GM19455 (cell line): ENCODE data around the gene SCN8A.

Experiments used
- ATAC-seq: cut with Tn5 transposase; IDR thresholded peaks from one replicate; pipeline ENCODE4 v1.9.1; 2021; ENCODE audit not compliant: unreplicated experiment

The SCN8A gene

DNA sequence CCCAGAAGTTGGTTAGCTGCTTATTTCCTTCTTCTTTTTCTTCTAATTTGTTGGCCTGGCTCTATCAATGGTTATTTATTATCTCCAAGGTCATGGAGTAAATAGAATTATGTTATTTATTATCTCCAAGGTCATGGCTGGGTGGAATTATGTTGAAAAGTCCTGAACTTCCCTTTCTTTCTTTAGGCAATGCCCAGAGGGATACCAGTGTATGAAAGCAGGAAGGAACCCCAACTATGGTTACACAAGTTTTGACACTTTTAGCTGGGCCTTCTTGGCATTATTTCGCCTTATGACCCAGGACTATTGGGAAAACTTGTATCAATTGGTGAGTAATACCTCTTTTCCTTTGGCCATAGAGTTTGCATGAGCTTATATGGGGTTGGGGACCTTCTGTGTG is 111.6 kb downstream of the SCN8A start:
- ATAC-seq: no peak

DNA sequence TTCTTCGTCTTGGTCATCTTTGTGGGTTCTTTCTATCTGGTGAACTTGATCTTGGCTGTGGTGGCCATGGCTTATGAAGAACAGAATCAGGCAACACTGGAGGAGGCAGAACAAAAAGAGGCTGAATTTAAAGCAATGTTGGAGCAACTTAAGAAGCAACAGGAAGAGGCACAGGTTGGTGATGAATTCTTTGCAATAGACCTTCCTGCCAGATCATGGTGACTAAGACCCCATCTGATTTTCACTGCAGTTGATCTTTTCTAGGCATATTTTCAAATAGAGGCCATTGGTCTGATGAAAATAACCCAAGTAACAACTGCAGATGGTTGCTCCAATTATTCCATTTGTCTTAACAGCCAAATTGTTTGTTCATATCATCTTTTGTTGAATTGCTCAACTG is 114.4 kb downstream of the SCN8A start:
- ATAC-seq: no peak

GRCh38 chr12:51706206-51706605 is 115.2 kb downstream of the SCN8A start:
- no peak for ATAC-seq

DNA sequence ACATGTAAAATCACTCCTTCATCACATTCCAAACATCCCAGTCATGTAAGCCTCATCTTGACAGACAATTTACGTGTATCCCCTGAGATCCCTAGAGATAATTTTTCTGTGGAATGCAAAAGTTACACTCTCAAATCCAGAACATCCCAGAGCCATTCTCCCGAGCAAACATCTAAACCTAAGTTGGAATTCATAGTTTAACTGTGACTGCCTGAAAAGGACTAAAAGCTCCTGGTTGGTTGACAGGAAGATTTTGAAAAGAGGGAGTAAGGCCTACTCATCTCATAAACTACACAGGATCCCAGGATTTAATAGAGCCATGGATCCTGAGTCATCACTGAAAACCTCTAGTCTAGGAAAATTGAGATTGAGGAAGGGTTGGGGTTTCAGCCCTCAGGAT is 123.6 kb downstream of the SCN8A start:
- no peak for ATAC-seq

GRCh38 chr12:51717326-51717925 is 126.4 kb downstream of the SCN8A start:
- no peak for ATAC-seq

GRCh38 chr12:51721282-51721940 is 130.4 kb downstream of the SCN8A start:
- ATAC-seq: no peak

DNA sequence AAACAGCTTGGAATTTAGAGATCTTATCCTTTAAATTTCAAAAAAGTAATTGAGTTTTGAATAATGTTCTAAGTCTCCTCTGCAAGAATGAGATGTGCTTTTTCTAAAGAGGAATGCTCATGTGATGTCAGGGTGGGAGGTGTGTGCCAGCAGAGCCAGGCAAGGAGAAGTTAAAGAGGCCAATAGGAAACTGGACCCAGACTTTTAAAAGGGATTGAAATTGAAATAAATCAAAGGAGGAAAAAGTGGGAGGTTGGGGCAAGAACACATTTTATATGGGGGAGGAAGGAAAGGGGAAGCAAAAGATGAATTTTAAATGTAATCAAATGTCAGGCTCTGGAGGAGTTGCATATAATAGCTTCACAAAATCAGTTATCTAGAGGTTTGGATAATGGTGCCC is 131.4 kb downstream of the SCN8A start:
- ATAC-seq: no peak

GRCh38 chr12:51726161-51726560 is 135.1 kb downstream of the SCN8A start:
- no peak for ATAC-seq

GRCh38 chr12:51726931-51727330 is 135.9 kb downstream of the SCN8A start:
- ATAC-seq: no peak

GRCh38 chr12:51729331-51729730 is 138.3 kb downstream of the SCN8A start:
- no peak for ATAC-seq

GRCh38 chr12:51730745-51731144 is 139.7 kb downstream of the SCN8A start:
- no peak for ATAC-seq

- ATAC-seq: no peak
Observed at GRCh38 chr12:51740536-51740935, 149.5 kb downstream of the SCN8A start.

DNA sequence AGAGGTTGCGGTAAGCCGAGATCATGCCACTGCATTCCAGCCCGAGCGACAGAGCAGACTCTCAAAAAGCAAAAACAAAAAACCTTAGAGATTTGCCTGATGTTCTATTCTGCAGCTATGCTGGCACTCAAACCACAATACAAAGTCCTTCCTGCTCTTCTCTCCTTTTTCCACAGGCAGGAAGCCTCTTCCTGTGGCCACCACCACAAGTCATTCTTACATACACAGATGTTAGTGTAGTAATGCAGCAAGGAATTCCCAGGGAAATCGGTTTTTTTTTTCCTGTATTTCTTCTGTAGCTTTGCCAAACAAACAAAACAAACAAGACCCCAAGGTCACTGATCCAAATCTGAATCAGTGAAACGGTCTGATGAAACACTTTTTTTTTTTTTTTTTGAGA is 153.2 kb downstream of the SCN8A start:
- no peak for ATAC-seq

GRCh38 chr12:51744957-51745356 is 153.9 kb downstream of the SCN8A start:
- ATAC-seq: no peak

GRCh38 chr12:51746416-51746815 is 155.4 kb downstream of the SCN8A start:
- no peak for ATAC-seq

- ATAC-seq: no peak
Observed at GRCh38 chr12:51748235-51748634, 157.2 kb downstream of the SCN8A start.

DNA sequence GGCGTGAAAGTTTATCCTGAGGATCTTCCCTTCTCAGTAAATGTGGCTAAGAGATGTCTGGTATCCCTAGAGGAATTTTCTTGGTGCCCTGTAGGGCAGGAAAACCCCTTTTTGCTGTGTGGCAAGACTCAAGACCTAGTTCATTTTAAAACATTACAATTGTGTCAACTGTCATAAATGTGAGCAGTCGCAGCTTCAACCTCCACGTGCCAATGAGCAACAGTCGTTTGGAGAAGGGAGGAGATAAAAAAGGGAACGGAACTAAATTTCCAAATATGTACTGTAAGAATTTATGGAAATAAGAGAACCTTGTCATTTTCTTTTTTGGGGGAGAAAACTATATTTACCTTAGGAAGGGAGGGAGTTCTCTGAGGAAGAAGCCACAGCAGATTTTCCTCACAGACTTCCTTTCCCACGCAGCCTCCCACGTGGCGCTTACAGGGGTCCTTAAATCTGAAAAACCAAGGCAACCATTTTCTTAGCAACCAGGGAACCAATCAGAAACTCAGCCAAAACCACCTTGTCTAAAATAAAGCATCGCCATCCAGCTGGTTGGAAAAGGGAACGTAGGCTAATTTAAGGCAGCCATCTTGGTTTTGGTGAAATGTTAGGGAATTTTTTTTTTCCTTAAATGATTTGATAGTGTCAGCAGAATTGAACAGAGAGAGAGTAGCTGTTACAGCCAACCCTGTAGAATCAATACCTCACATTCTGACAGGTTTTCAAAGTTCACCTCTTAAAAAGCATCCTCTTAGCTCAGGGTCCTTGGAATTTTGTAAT is 158.4 kb downstream of the SCN8A start:
- ATAC-seq: no peak

GRCh38 chr12:51749986-51750317 is 158.9 kb downstream of the SCN8A start:
- ATAC-seq: no peak

GRCh38 chr12:51751661-51752060 is 160.6 kb downstream of the SCN8A start:
- no peak for ATAC-seq

DNA sequence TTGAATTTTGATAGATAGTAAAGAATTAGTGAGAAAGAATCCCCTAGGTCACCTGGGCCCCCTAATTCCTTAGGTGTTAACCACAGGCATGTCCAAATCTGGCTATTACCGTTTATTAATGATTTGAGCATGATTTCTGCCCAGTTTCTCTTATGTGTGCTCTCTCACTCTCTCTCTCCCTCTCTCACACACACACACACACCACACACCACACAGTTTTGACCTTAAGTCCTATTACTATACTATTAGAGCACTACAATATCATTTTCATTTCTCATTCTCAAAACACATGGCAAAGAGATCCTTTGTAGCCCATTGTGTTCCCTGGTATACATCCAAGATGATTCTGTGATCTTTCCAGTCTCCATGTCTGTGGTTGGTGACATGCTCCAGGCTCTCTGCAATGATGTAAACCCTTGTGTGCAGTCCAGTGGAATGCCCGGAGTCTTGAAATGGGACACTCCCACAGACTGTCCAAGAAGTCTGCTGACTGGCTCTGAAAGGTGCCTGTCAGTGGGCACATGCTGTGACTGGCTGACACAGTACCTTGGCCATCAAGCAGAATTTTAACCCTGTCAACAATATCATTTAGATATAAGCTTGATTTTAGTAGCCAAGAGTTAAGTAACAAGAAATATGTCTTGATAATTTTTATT is 161.3 kb downstream of the SCN8A start:
- ATAC-seq: no peak

GRCh38 chr12:51753980-51754675 is 163.1 kb downstream of the SCN8A start:
- no peak for ATAC-seq
